ENCODE data around the gene LMNA. TPM values are rescaled to one million over a fixed set of nuclear protein-coding genes. Genes with fewer than 3 reads are reported as not detected.

The LMNA gene
- total RNA-seq (2022; extraction: Qiagen RNA extraction; ENCODE audit: low read depth): 631 to 722 TPM (median 685 TPM) in 5 replicates

GRCh38 chr1:156114101-156114918 lies at the start of gene LMNA:
Gene LMNA (plus strand): TSS chr1:156114711. CDS start chr1:156114919, 208 bp downstream.

DNA sequence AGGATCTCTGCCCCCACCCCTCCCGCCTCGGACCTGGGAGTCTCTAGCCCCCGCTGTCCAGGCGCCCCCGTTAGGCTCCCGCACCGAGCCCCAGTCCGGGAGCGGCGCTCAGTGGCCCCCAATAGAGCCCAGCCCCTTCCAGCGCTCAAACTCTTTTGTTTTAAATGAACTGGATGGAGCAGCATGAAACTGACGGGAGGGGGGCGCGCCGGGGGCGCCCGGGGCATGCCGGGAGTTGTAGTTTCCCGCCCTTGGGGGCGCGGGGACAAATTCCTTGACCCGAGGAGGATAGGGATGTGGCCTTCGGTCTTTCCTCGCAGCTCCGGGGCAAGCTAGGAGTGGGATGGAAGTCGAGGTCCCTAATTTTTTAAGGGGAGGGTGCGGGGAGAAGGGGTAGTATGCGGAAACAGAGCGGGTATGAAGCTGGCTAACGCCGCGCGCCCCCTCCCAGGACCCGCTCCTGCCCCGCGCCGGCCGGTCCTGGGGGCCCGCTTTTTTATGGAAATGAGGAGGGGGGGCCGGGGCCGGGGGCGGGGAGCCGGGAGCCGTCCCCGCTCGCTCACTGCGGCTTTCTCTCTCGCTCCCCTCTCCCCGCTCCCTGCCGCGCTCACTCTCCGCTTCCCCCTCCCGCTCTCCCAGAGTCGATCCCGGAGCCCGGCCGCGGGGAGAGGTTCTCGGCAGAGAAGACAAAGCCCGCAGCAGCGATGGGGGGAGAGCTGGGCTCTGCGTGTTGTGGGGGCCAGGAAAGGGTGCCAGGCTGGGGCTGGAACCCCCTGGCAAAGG lies 32.0 kb upstream of the LMNA start, which contains the start of gene MEX3A:
Gene MEX3A, minus strand, starts transcription at position 157 of the 783 bp plus-strand sequence. CDS start 467 bp downstream, outside the sequence.

GRCh38 chr1:156153362-156153761 lies 38.9 kb downstream of the LMNA start, which contains the start of gene SEMA4A:
Gene SEMA4A (plus strand): TSS chr1:156153585. CDS start chr1:156154579, 994 bp downstream.

Other genes with a start within 250 kb of the LMNA start
- 24.9 to 29.1 TPM (median 26.3 TPM) in 5 replicates for gene RIT1, start 203.4 kb upstream of the LMNA start, total RNA-seq (2022; extraction: Qiagen RNA extraction; ENCODE audit: low read depth)
- gene KHDC4, start 180.3 kb upstream of the LMNA start, total RNA-seq (2022; extraction: Qiagen RNA extraction; ENCODE audit: low read depth): 24.5 to 30.9 TPM (median 27.3 TPM) in 5 replicates
- not detected in 5 replicates for gene RXFP4, start 173.1 kb upstream of the LMNA start, total RNA-seq (2022; extraction: Qiagen RNA extraction; ENCODE audit: low read depth)
- 35.4 to 46.0 TPM (median 38.5 TPM) in 5 replicates for gene ARHGEF2, start 136.2 kb upstream of the LMNA start, total RNA-seq (2022; extraction: Qiagen RNA extraction; ENCODE audit: low read depth)
- 261 to 286 TPM (median 280 TPM) in 5 replicates for gene SSR2, start 93.8 kb upstream of the LMNA start, total RNA-seq (2022; extraction: Qiagen RNA extraction; ENCODE audit: low read depth)
- 36.3 to 46.5 TPM (median 45.1 TPM) in 5 replicates for gene UBQLN4, start 60.9 kb upstream of the LMNA start, total RNA-seq (2022; extraction: Qiagen RNA extraction; ENCODE audit: low read depth)
- gene LAMTOR2, start 59.9 kb upstream of the LMNA start, total RNA-seq (2022; extraction: Qiagen RNA extraction; ENCODE audit: low read depth): 152 to 166 TPM (median 161 TPM) in 5 replicates
- gene RAB25, start 53.6 kb upstream of the LMNA start, total RNA-seq (2022; extraction: Qiagen RNA extraction; ENCODE audit: low read depth): 0.31 to 0.36 TPM in 2 of 5 replicates, not detected in the others
- gene MEX3A, start 32.2 kb upstream of the LMNA start, total RNA-seq (2022; extraction: Qiagen RNA extraction; ENCODE audit: low read depth): 2.1 to 3.1 TPM (median 2.3 TPM) in 5 replicates
- gene SEMA4A, start 38.9 kb downstream of the LMNA start, total RNA-seq (2022; extraction: Qiagen RNA extraction; ENCODE audit: low read depth): 0.34 to 0.65 TPM (median 0.41 TPM) in 5 replicates
- gene SLC25A44, start 79.4 kb downstream of the LMNA start, total RNA-seq (2022; extraction: Qiagen RNA extraction; ENCODE audit: low read depth): 25.6 to 29.8 TPM (median 29.2 TPM) in 5 replicates
- gene PMF1, start 98.3 kb downstream of the LMNA start, total RNA-seq (2022; extraction: Qiagen RNA extraction; ENCODE audit: low read depth): 55.5 to 61.3 TPM (median 60.0 TPM) in 5 replicates
- 0.27 to 1.2 TPM (median 0.44 TPM) in 4 of 5 replicates, not detected in the other for gene BGLAP, start 127.5 kb downstream of the LMNA start, total RNA-seq (2022; extraction: Qiagen RNA extraction; ENCODE audit: low read depth)
- 2.9 to 5.1 TPM (median 3.0 TPM) in 5 replicates for gene PAQR6, start 133.3 kb downstream of the LMNA start, total RNA-seq (2022; extraction: Qiagen RNA extraction; ENCODE audit: low read depth)
- gene SMG5, start 168.1 kb downstream of the LMNA start, total RNA-seq (2022; extraction: Qiagen RNA extraction; ENCODE audit: low read depth): 42.8 to 50.5 TPM (median 49.3 TPM) in 5 replicates
- 5.5 to 10.5 TPM (median 8.5 TPM) in 5 replicates for gene TMEM79, start 169.6 kb downstream of the LMNA start, total RNA-seq (2022; extraction: Qiagen RNA extraction; ENCODE audit: low read depth)
- 33.8 to 48.8 TPM (median 47.3 TPM) in 5 replicates for gene GLMP, start 181.0 kb downstream of the LMNA start, total RNA-seq (2022; extraction: Qiagen RNA extraction; ENCODE audit: low read depth)
- gene VHLL, start 184.6 kb downstream of the LMNA start, total RNA-seq (2022; extraction: Qiagen RNA extraction; ENCODE audit: low read depth): not detected in 5 replicates
- gene CCT3, start 223.6 kb downstream of the LMNA start, total RNA-seq (2022; extraction: Qiagen RNA extraction; ENCODE audit: low read depth): 400 to 434 TPM (median 426 TPM) in 5 replicates
- 1.4 to 2.5 TPM (median 2.3 TPM) in 5 replicates for gene TSACC, start 223.8 kb downstream of the LMNA start, total RNA-seq (2022; extraction: Qiagen RNA extraction; ENCODE audit: low read depth)